HCT116 (cell line): ENCODE measurements around the gene ITK. TPM values are rescaled to one million over a fixed set of nuclear protein-coding genes. Genes with fewer than 3 reads are reported as not detected.

Experiments used
- ATAC-seq: fragments of 200-7000 bp; cut with Tn5 transposase; 2 replicates; pipeline ENCODE4 v1.9.1; 2020; ENCODE audit warnings: mild to moderate bottlenecking, moderate library complexity
- BruUV-seq: library from RNA; stranded (reverse); fragments of 400-500 nt; replicated peaks from 2 replicates; lab custom pipeline; 2021; lab: Mats Ljungman, UMichigan
- CTCF ChIA-PET: fragments of 300-600 bp; sonication (Branson Sonifier 250); formaldehyde crosslinking; loops from one replicate; lab custom pipeline; 2021; ENCODE audit warnings: antibody characterized with exemption; lab: Charles Lee
- POLR2A ChIA-PET: fragments of 300-600, 350-600 bp; sonication (Branson Sonifier 250); formaldehyde crosslinking; loops from one replicate; lab custom pipeline; 2021; ENCODE audit warnings: antibody characterized with exemption; lab: Charles Lee
- RAD21 ChIA-PET, 2 experiments: fragments of 300-600 bp; sonication (Branson Sonifier 250); formaldehyde crosslinking; loops; one replicate each; lab custom pipeline; 2023; ENCODE audit warnings: low total read pairs in 2 of 2; ENCODE audit not compliant: uncharacterized antibody in 2 of 2, unreplicated experiment in 2 of 2, low non-redundant PET in 1 of 2; lab: Charles Lee
- DNase-seq: peaks from one replicate; pipeline ENCODE4 v3.0.0-alpha.2; 2010; ENCODE audit warnings: low read depth, low spot score
- H2AFZ ChIP-seq: fragments of 200-600 bp; shearing (Covaris generic), sonication (generic); 2 replicates; pipeline ENCODE4 v1.6.1; 2017; ENCODE audit warnings: low read depth, mixed run types, mixed read lengths, antibody characterized with exemption, low read length; ENCODE audit not compliant: poor library complexity, severe bottlenecking
- H3K27ac ChIP-seq: 2 replicates; pipeline ENCODE4 v1.5.1; 2012; ENCODE audit warnings: low read depth, low read length
- H3K27me3 ChIP-seq: fragments of 200-600 bp; sonication (generic); 2 replicates; pipeline ENCODE4 v1.6.1; 2016; ENCODE audit warnings: mixed run types, low read length, mixed read lengths; ENCODE audit not compliant: insufficient read depth
- H3K36me3 ChIP-seq, 2 experiments: fragments of 200-500 bp in 1 of 2; fragments of 200-600 bp in 1 of 2; sonication (Bioruptor generic) in 1 of 2; sonication (generic) in 1 of 2; 2 replicates each; pipeline versions ENCODE4 v1.5.1 to v1.6.1; 2014 to 2016; ENCODE audit warnings: low read length in 2 of 2, inconsistent platforms in 1 of 2, mixed read lengths in 1 of 2, mixed run types in 1 of 2; ENCODE audit not compliant: insufficient read depth in 2 of 2, control insufficient read depth in 1 of 2
- H3K4me1 ChIP-seq, 2 experiments: fragments of 200-600 bp in 1 of 2; sonication (generic) in 1 of 2; 2 replicates each; pipeline versions ENCODE4 v1.5.1 to v1.6.1; 2012 to 2017; ENCODE audit warnings: low read length in 2 of 2, inconsistent platforms in 1 of 2, mild to moderate bottlenecking in 1 of 2, mixed read lengths in 1 of 2, mixed run types in 1 of 2, moderate library complexity in 1 of 2; ENCODE audit not compliant: insufficient read depth in 2 of 2, control insufficient read depth in 1 of 2
- H3K4me2 ChIP-seq: fragments of 200-600 bp; sonication (generic); 2 replicates; pipeline ENCODE4 v1.6.1; 2017; ENCODE audit warnings: mixed run types, low read length, mixed read lengths
- H3K4me3 ChIP-seq, 2 experiments: fragments of 200-600 bp in 1 of 2; sonication (generic) in 1 of 2; replicated peaks in 1 of 2; 2 replicates each; pipeline ENCODE4 v1.5.1; 2011 to 2016; ENCODE audit warnings: low read length in 2 of 2, control low read depth in 1 of 2, low read depth in 1 of 2, mild to moderate bottlenecking in 1 of 2, mixed read lengths in 1 of 2, mixed run types in 1 of 2
- H3K79me2 ChIP-seq: fragments of 200-600 bp; sonication (generic); 2 replicates; pipeline ENCODE4 v1.6.1; 2017; ENCODE audit warnings: mild to moderate bottlenecking, mixed run types, low read length, moderate library complexity, mixed read lengths; ENCODE audit not compliant: insufficient read depth
- H3K9ac ChIP-seq: fragments of 200-600 bp; sonication (generic); 2 replicates; pipeline ENCODE4 v1.6.1; 2016; ENCODE audit warnings: low read length, mixed read lengths
- H3K9me2 ChIP-seq: fragments of 200-600 bp; sonication (generic), shearing (Covaris generic); 2 replicates; pipeline ENCODE4 v1.6.1; 2017; ENCODE audit warnings: mixed run types, mild to moderate bottlenecking, moderate library complexity; ENCODE audit not compliant: insufficient read depth
- H3K9me3 ChIP-seq, 2 experiments: fragments of 200-500 bp in 1 of 2; fragments of 200-600 bp in 1 of 2; sonication (Bioruptor generic) in 1 of 2; sonication (generic) in 1 of 2; 2 replicates each; pipeline ENCODE4 v1.6.1; 2014 to 2017; ENCODE audit warnings: low read length in 2 of 2, mixed read lengths in 2 of 2, inconsistent platforms in 1 of 2, low read depth in 1 of 2, mild to moderate bottlenecking in 1 of 2, mixed run types in 1 of 2, moderate library complexity in 1 of 2; ENCODE audit not compliant: control insufficient read depth in 1 of 2, insufficient read depth in 1 of 2
- H4K20me1 ChIP-seq: fragments of 200-600 bp; sonication (generic), shearing (Covaris generic); 2 replicates; pipeline ENCODE4 v1.6.1; 2017; ENCODE audit warnings: mixed run types, mild to moderate bottlenecking, moderate library complexity; ENCODE audit not compliant: insufficient read depth
- CTCF ChIP-seq, 3 experiments: fragments of 200-600 bp in 1 of 3; sonication (generic) in 1 of 3; IDR thresholded peaks in 2 of 3; conservative IDR thresholded peaks in 1 of 3; 2 replicates each; pipeline ENCODE4 v1.5.1; 2012 to 2017; ENCODE audit warnings: low read depth in 2 of 3, low read length in 2 of 3, antibody characterized with exemption in 1 of 3, borderline replicate concordance in 1 of 3, control low read depth in 1 of 3, mild to moderate bottlenecking in 1 of 3, mixed read lengths in 1 of 3, mixed run types in 1 of 3, moderate library complexity in 1 of 3; ENCODE audit not compliant: insufficient read depth in 1 of 3
- EGR1 ChIP-seq: IDR thresholded peaks from 2 replicates; pipeline ENCODE4 v1.6.1; 2012; ENCODE audit warnings: low read depth
- EZH2 ChIP-seq: fragments of 200-600 bp; sonication (generic); IDR thresholded peaks from 2 replicates; pipeline ENCODE4 v1.6.1; 2017; ENCODE audit warnings: antibody characterized with exemption, mixed run types
- EZH2phosphoT487 ChIP-seq: fragments of 200-600 bp; IDR thresholded peaks from 2 replicates; pipeline ENCODE4 v1.6.1; 2018; ENCODE audit warnings: antibody characterized with exemption, borderline replicate concordance
- FOSL1 ChIP-seq: IDR thresholded peaks from 2 replicates; pipeline ENCODE4 v1.6.1; 2012; ENCODE audit warnings: low read depth
- JUND ChIP-seq: IDR thresholded peaks from 2 replicates; pipeline ENCODE4 v1.6.1; 2012
- MAX ChIP-seq: IDR thresholded peaks from 2 replicates; pipeline ENCODE4 v1.6.1; 2012
- POLR2AphosphoS5 ChIP-seq: IDR thresholded peaks from 2 replicates; pipeline ENCODE4 v1.6.1; 2011; ENCODE audit warnings: mild to moderate bottlenecking, low read depth, low read length, moderate library complexity
- RAD21 ChIP-seq: IDR thresholded peaks from 2 replicates; pipeline ENCODE4 v1.6.1; 2012; ENCODE audit warnings: low read depth, mild to moderate bottlenecking
- REST ChIP-seq: IDR thresholded peaks from 2 replicates; pipeline ENCODE4 v1.6.1; 2012; ENCODE audit warnings: low read depth
- TCF7L2 ChIP-seq: IDR thresholded peaks from 2 replicates; pipeline ENCODE4 v1.7.0; 2011; ENCODE audit warnings: borderline replicate concordance, inconsistent platforms; ENCODE audit not compliant: insufficient read depth, insufficient read length; ENCODE audit errors: extremely low read depth
- ZNF274 ChIP-seq: fragments of 200-500 bp; sonication (Bioruptor generic); IDR thresholded peaks from 2 replicates; pipeline ENCODE4 v1.6.1; 2014; ENCODE audit warnings: mild to moderate bottlenecking, low read depth, low read length, inconsistent platforms
- intact Hi-C: fragments of 100-400 bp; cut with micrococcal nuclease; formaldehyde crosslinking; loops from 2 replicates; pipeline ENCODE4 v1.10.0; 2022
- total RNA-seq: library from RNA; stranded (reverse); gene quantifications from one replicate; pipeline ENCODE4 v1.2.1, GENCODE V29; 2021; ENCODE audit not compliant: unreplicated experiment

ITK gene
- total RNA-seq, 1 experiment from 2014 or later, result 0.37 TPM

- Histone ChIP-seq H3K4me2 (no peak overlapping the region), H2AFZ (no peak overlapping the region), H3K9me3 (no peaks in the 10 kb centered on the region), H4K20me1 (no peaks in the 10 kb centered on the region), H3K9ac (no peak overlapping the region), H3K27me3 (no peaks in the 10 kb centered on the region), H3K9me2 (no peaks in the 10 kb centered on the region), H3K4me3 (no peak overlapping the region), H3K36me3 (no peaks in the 10 kb centered on the region), H3K27ac (no peak overlapping the region), H3K79me2 (no peaks in the 10 kb centered on the region), H3K4me1 (no peaks in the 10 kb centered on the region)
- DNase-seq (no peak), ATAC-seq (no peak)
- intact Hi-C loops, result no loop called here
- POLR2A ChIA-PET, result no interaction called here
- CTCF ChIA-PET, result no interaction called here
- RAD21 ChIA-PET, result no interaction called here
- no TSS peak for BruUV-seq
- TF ChIP-seq CTCF (IDR thresholded peaks at IDR 0.05 in 2 of 3, conservative IDR thresholded peaks at IDR 0.05 in 1 of 3; ENCODE audit: borderline replicate concordance in 1 of 3, insufficient read depth in 1 of 3, low read depth in 2 of 3, low read length in 2 of 3) (no peak), MAX (no peak), EGR1 (no peak), EZH2phosphoT487 (no peak), JUND (no peak), EZH2 (no peak), FOSL1 (no peak), RAD21 (no peak), REST (no peak), POLR2AphosphoS5 (no peak), TCF7L2 (no peak), ZNF274 (no peak)
These were observed 94.8 kb downstream of the ITK start for GRCh38 chr5:157275403-157275802.
